ENCODE data around the gene MRC2.

DNA sequence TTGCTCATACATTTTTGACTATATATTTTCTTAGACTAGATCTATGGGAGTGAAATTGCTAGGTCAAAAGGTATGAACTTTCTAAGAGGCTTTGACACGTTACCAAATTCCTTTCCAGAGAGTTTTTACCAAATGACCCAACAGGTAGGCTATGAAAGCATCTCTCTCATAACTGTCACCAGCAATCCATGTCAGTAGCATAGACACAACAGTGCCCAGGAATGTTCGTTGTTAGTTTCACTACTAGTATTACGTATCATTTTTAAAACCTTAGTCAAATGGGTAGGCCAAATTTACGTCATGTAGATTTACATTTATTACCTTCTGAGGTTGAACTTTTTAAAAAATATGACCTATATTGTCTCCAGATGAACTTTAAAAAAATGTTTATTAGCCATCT, 113.8 kb downstream of the MRC2 start:
- no peak for TF ChIP-seq POLR2AphosphoS5 (IDR thresholded peaks at IDR 0.05)
- TF ChIP-seq CTCF (IDR thresholded peaks at IDR 0.05), result no peak
- no peak for TF ChIP-seq POLR2A (IDR thresholded peaks at IDR 0.05)
- TF ChIP-seq EP300 (IDR thresholded peaks at IDR 0.05), result no peak

Data from gastroesophageal sphincter (tissue), 3 donors.